SK-N-SH (cell line): ENCODE data around the gene ASPDH.

ENCODE experiments used
- ELF1 ChIP-seq: IDR thresholded peaks from 2 replicates; pipeline ENCODE4 v1.4.0; 2012
- GABPA ChIP-seq: IDR thresholded peaks from 2 replicates; pipeline ENCODE4 v1.4.0; 2012; ENCODE audit warnings: low read depth, mild to moderate bottlenecking
- RAD21 ChIP-seq: IDR thresholded peaks from 2 replicates; pipeline ENCODE4 v1.6.1; 2012; ENCODE audit warnings: mild to moderate bottlenecking, low read length
- TCF12 ChIP-seq: IDR thresholded peaks from 2 replicates; pipeline ENCODE4 v1.4.0; 2012

DNA sequence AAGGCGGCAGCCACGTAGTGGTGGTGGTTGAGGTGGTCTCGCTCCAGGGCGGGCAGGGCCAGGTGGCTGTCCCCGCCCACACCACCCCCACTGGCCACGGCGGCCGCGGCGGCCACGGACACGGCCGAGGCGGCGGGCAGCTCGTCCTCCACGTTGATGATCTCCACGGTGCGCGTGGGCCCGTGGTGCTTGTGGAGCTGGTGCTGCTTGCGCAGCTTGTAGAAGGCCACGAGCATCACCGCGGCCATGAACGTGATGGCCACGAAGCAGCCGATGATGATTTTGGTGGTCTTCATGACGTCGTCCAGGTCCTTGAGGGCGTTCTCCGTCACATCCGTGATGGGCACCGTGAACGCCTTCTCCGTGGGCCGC is 4.0 kb upstream of the ASPDH start:
- no peak for TF ChIP-seq RAD21
- no peak for TF ChIP-seq GABPA
- no peak for TF ChIP-seq TCF12
- TF ChIP-seq ELF1, result no peak
